OCI-LY3 (cell line): ENCODE measurements around the gene NEUROD2.

Experiments used
- H2AFZ ChIP-seq: fragments of 200-600, 300-600 bp; shearing (Covaris generic); 2 replicates; pipeline ENCODE4 v1.6.0; 2014; ENCODE audit warnings: antibody characterized with exemption, low read depth, low read length
- H3K27ac ChIP-seq: fragments of 200-600, 300-600 bp; sonication (generic); 2 replicates; pipeline ENCODE4 v1.5.1; 2014; ENCODE audit warnings: mild to moderate bottlenecking, low read length, moderate library complexity, mixed read lengths
- H3K27me3 ChIP-seq: fragments of 200-600, 300-600 bp; sonication (generic); 2 replicates; pipeline ENCODE4 v1.6.1; 2014; ENCODE audit warnings: low read depth, low read length, mixed read lengths
- H3K36me3 ChIP-seq: fragments of 200-600, 300-600 bp; sonication (generic); replicated peaks from 2 replicates; pipeline ENCODE3; 2014; ENCODE audit warnings: low read depth, low read length, mixed read lengths
- H3K4me1 ChIP-seq: fragments of 300-600, 200-600 bp; sonication (generic); 2 replicates; pipeline ENCODE4 v1.6.1; 2014; ENCODE audit warnings: low read length, mixed read lengths
- H3K4me2 ChIP-seq: fragments of 200-600, 300-600 bp; sonication (generic); 2 replicates; pipeline ENCODE4 v1.6.1; 2014; ENCODE audit warnings: low read length, mixed read lengths
- H3K4me3 ChIP-seq: fragments of 300-600, 200-600 bp; sonication (generic); 2 replicates; pipeline ENCODE4 v1.5.1; 2014; ENCODE audit warnings: antibody characterized with exemption, mild to moderate bottlenecking, low read length, moderate library complexity
- H3K79me2 ChIP-seq: fragments of 300-600, 200-600 bp; shearing (Covaris generic); 2 replicates; pipeline ENCODE4 v1.6.1; 2014; ENCODE audit warnings: mild to moderate bottlenecking, low read length, mixed read lengths
- H3K9ac ChIP-seq: fragments of 300-600, 200-600 bp; shearing (Covaris generic); 2 replicates; pipeline ENCODE4 v1.6.0; 2014; ENCODE audit warnings: mild to moderate bottlenecking, low read length, moderate library complexity
- H3K9me3 ChIP-seq: fragments of 200-600, 300-600 bp; shearing (Covaris generic); 2 replicates; pipeline ENCODE4 v1.6.1; 2014; ENCODE audit warnings: low read length, mixed read lengths; ENCODE audit not compliant: insufficient read depth
- H4K20me1 ChIP-seq: fragments of 200-600, 300-600 bp; sonication (generic); 2 replicates; pipeline ENCODE4 v1.6.1; 2016; ENCODE audit warnings: low read length, mixed read lengths; ENCODE audit not compliant: insufficient read depth
- EZH2phosphoT487 ChIP-seq: fragments of 200-600 bp; shearing (Covaris generic); IDR thresholded peaks from 2 replicates; pipeline ENCODE4 v1.6.1; 2018; ENCODE audit warnings: antibody characterized with exemption, mixed run types, low read depth
- TF ChIP-seq, protein P1 (sequence below): fragments of 200-600, 300-600 bp; sonication (generic); IDR thresholded peaks from 2 replicates; pipeline ENCODE4 v1.5.1; 2014; ENCODE audit warnings: antibody characterized with exemption, low read length, low read depth

The NEUROD2 gene

DNA sequence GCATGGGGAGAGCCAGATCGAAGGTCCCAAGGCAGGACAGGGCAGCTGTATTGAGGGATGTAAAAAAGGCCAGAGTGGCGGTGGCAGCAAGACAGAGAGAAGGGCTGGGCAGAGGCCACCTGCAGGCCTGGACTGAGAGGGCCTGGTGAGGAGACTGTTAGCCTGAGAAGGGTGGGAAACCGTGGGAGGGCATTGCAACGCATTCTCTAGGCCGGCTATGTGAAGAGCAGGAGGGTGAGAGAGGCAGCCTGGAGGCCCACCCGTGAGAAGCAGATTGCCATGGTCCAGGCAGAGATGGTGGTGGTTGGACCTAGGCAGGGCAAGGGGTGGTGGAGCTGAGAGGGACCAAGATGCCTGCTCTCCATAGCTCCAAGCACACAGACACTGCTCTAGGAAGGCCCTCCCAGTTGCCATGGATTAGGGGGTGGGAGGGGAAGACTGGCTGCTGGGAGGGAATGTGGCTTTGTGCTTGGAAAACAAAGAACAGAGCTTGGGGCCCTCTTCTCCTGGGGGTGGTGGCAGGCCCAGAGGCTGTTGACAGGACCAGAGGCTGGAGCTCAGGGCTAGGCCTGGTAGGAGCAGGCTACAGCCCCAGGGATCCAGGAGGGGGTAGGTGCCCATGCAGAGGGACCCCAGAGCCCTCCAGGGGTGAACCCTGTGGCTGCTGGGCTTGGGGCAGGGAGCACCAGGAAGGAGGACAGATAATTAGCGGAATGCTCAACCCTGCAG, 45.0 kb upstream of the NEUROD2 start:
- H3K9ac ChIP-seq = no peak overlapping the region

DNA sequence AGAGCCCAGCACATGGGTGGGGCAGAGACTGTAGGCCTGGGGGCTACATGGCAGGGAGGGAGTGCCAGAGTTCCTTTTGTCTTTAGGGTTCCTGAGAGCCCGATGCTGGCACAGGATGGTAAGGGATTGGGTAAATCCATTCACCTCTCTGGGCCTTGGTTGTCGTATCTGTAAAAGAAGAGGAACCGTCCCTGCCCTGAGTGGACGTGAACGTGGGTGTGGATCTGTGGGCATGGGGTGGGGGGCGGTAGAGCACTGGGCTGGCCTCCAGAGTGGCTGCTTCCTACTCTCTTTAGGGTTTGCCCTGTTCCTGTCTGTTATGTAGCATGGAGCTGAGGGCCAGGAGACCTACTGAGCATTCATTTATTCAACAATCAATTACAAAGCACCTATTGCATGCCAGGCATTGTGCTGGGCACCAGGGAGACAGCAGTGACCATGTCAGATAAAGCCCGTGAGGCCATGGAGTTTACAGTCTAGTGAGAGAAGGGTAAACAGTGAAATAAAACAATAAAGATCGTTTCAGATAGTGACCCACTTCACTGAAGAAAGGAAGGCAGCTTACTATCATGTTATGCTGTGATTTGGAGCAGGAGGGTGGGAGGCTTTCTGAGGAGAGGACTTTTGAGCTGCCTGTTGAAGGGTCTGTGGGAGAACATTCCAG, 44.3 kb upstream of the NEUROD2 start:
- H3K9ac ChIP-seq = no peak overlapping the region

More for the DNA sequence above, 45.0 kb upstream of the NEUROD2 start:
- Histone ChIP-seq H3K4me1 (no peaks in the 10 kb centered on the region), H3K27ac (no peak overlapping the region), H3K9me3 (no peaks in the 10 kb centered on the region), H3K36me3 (no peaks in the 10 kb centered on the region), H3K27me3 (no peaks in the 10 kb centered on the region), H3K79me2 (no peaks in the 10 kb centered on the region), H3K4me3 (no peak overlapping the region), H4K20me1 (no peaks in the 10 kb centered on the region; the same call in 1 of the 2 replicates), H2AFZ (no peak overlapping the region), H3K4me2 (no peak overlapping the region)
- TF ChIP-seq EZH2phosphoT487 = no peak
- TF ChIP-seq, protein P1, sequence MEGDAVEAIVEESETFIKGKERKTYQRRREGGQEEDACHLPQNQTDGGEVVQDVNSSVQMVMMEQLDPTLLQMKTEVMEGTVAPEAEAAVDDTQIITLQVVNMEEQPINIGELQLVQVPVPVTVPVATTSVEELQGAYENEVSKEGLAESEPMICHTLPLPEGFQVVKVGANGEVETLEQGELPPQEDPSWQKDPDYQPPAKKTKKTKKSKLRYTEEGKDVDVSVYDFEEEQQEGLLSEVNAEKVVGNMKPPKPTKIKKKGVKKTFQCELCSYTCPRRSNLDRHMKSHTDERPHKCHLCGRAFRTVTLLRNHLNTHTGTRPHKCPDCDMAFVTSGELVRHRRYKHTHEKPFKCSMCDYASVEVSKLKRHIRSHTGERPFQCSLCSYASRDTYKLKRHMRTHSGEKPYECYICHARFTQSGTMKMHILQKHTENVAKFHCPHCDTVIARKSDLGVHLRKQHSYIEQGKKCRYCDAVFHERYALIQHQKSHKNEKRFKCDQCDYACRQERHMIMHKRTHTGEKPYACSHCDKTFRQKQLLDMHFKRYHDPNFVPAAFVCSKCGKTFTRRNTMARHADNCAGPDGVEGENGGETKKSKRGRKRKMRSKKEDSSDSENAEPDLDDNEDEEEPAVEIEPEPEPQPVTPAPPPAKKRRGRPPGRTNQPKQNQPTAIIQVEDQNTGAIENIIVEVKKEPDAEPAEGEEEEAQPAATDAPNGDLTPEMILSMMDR = no peak

DNA sequence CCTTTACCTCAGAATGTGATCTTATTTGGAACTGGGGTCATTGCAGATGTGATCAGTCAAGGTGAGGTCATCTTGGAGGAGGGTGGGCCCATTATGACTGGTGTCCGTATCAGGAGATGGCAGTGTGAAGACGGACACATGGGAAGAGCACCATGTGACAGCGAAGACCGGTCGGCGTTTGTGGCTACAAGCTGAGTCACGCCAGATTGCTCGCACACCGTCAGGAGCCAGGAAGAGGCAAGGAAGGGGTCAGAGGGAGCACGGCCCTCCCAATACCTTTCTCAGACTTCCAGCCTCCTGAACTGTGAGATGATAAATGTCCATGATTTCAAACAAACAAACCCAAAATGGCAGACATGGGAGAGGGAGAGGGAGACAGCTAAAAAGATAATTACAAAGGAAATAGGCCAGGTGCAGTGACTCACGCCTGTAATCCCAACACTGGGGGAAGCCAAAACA, 42.4 kb upstream of the NEUROD2 start:
- no peak for TF ChIP-seq EZH2phosphoT487
- Histone ChIP-seq H3K9ac (no peak overlapping the region), H4K20me1 (no peaks in the 10 kb centered on the region; the same call in 1 of the 2 replicates)

More for the DNA sequence above, 44.3 kb upstream of the NEUROD2 start:
- TF ChIP-seq, protein P1 = no peak
- TF ChIP-seq EZH2phosphoT487 = no peak
- Histone ChIP-seq H3K27me3 (no peaks in the 10 kb centered on the region), H3K4me3 (no peak overlapping the region), H3K79me2 (peaks cover 3% of the 10 kb centered on the region; the same call in 1 of the 2 replicates), H3K9me3 (no peaks in the 10 kb centered on the region), H3K27ac (no peak overlapping the region), H3K4me1 (no peaks in the 10 kb centered on the region), H4K20me1 (no peaks in the 10 kb centered on the region; the same call in 1 of the 2 replicates), H2AFZ (no peak overlapping the region), H3K36me3 (no peaks in the 10 kb centered on the region), H3K4me2 (no peak overlapping the region)

DNA sequence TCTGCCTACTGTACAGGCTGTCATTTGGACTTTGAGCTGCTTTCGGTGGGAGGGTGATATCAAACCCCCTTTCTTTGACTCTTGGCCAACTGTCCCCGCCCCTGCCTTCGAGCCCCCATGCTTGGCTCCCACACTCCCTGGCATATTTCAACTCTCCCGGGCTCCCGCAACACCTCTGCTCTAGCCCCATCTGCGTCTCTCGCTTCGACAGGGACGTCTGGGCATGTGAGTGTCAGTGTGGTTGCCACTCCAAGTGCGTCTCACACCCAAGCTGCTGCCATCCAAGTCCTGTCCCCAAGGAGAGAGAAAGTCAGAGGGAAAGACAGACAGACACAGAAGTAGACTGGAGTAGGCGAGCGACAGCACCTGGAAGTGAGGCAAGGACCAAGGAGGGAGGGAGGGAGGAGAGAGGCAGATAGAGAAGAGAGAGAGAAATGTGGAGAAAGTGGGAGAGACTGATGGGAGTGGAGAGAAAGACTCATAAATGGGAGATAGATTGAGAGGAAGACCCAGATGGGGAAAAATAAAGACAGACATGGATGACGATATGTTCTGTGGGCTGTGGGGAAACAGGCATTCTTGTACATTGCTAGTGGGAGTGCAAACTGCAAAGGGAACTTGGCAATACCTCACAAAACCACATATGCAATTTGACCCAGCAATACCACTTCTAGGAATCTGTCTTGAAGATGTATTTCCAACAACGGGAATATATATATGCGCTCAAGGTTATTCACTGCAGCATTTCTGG, 41.1 kb upstream of the NEUROD2 start:
- no peaks in the 10 kb centered on the region for H3K4me1 ChIP-seq
- no peaks in the 10 kb centered on the region for H3K27me3 ChIP-seq
- H3K36me3 ChIP-seq = no peaks in the 10 kb centered on the region
- H3K27ac ChIP-seq = no peak overlapping the region
- H3K9me3 ChIP-seq = no peaks in the 10 kb centered on the region
- H3K4me3 ChIP-seq = no peak overlapping the region
- peaks cover 7% of the 10 kb centered on the region; the same call in 1 of the 2 replicates for H3K79me2 ChIP-seq
- H3K4me2 ChIP-seq = no peak overlapping the region
- no peak overlapping the region for H3K9ac ChIP-seq
- peaks cover 6% of the 10 kb centered on the region; the same call in 1 of the 2 replicates for H4K20me1 ChIP-seq
- TF ChIP-seq, protein P1 = no peak
- TF ChIP-seq EZH2phosphoT487 = no peak
- no peak overlapping the region for H2AFZ ChIP-seq

More for the DNA sequence above, 42.4 kb upstream of the NEUROD2 start:
- H3K9me3 ChIP-seq = no peaks in the 10 kb centered on the region
- no peaks in the 10 kb centered on the region for H3K27me3 ChIP-seq
- H3K27ac ChIP-seq = no peak overlapping the region
- H2AFZ ChIP-seq = no peak overlapping the region
- H3K4me3 ChIP-seq = no peak overlapping the region
- no peaks in the 10 kb centered on the region for H3K36me3 ChIP-seq
- H3K79me2 ChIP-seq = peaks cover 6% of the 10 kb centered on the region; the same call in 1 of the 2 replicates
- no peak overlapping the region for H3K4me2 ChIP-seq
- no peaks in the 10 kb centered on the region for H3K4me1 ChIP-seq
